ENCODE results near the gene CDR2L. TPM values are rescaled to one million over a fixed set of nuclear protein-coding genes. Genes with fewer than 3 reads are reported as not detected.

The CDR2L gene
- polyA plus RNA-seq, 3 donors: 0.05 TPM; not detected in 2

GRCh38 chr17:74961657-74962350 lies 25.6 kb upstream of the CDR2L start:
- Histone ChIP-seq H3K9ac (ENCODE audit: insufficient read depth, low read length, poor library complexity, severe bottlenecking) (no peak overlapping the region), H3K27me3 (ENCODE audit: control insufficient read depth in 2 of 2, insufficient read depth in 2 of 2, low read length in 2 of 2) (peaks cover 0 to 2% of the 10 kb centered on the region in 2 donors), H3K4me1 (ENCODE audit: control insufficient read depth in 1 of 2, insufficient read depth in 2 of 2, low read length in 2 of 2) (peaks cover 0 to 6% of the 10 kb centered on the region in 2 donors), H2AFZ (ENCODE audit: insufficient read depth, low read depth, low read length, poor library complexity, severe bottlenecking) (no peak overlapping the region), H4K20me1 (ENCODE audit: insufficient read depth, low read length) (no peaks in the 10 kb centered on the region), H3K79me2 (ENCODE audit: insufficient read depth, low read length) (no peaks in the 10 kb centered on the region), H3K36me3 (replicated peaks in 1 of 2; ENCODE audit: control insufficient read depth in 1 of 2, insufficient read depth in 2 of 2, low read length in 2 of 2) (no peaks in the 10 kb centered on the region), H3K4me3 (replicated peaks in 1 of 3; ENCODE audit: low read depth in 2 of 3, low read length in 3 of 3) (no peak overlapping the region), H3K4me2 (replicated peaks; ENCODE audit: extremely low read depth, low read length, poor library complexity, severe bottlenecking) (no peak overlapping the region), H3K9me3 (replicated peaks in 1 of 2; ENCODE audit: control insufficient read depth in 1 of 2, insufficient read depth in 1 of 2, low read length in 2 of 2) (peaks cover 0 to 2% of the 10 kb centered on the region in 2 donors), H3K27ac (ENCODE audit: low read depth in 1 of 2, low read length in 2 of 2) (no peak overlapping the region)
- peak overlapping the region in 1 of 7 donors; percentile 53 for H3K27ac Mint-ChIP-seq
- peaks cover 8 to 43% (median 11%) of the 10 kb centered on the region in 3 donors for H3K27me3 Mint-ChIP-seq (ENCODE audit: low read depth in 3 of 3)
- 55% methylated on average over 21 of the region's 23 CpGs for WGBS (ENCODE audit: insufficient coverage)
- peak; percentile 85 for TF ChIP-seq CTCF (IDR thresholded peaks at IDR 0.05)
- H3K4me3 Mint-ChIP-seq: no peak overlapping the region
- no peaks in the 10 kb centered on the region for H3K36me3 Mint-ChIP-seq
- H3K4me1 Mint-ChIP-seq: peaks cover 7% of the 10 kb centered on the region
- intact Hi-C loops (cut with micrococcal nuclease): loop anchor here (2.0 to 10.0 kb wide), 5 partner anchors 37 to 230 kb away; partner anchors contain the start of gene OTOP2 (in 1 of the 2)
- DNase-seq: peak; percentile 75 to 82 (median 77)
- peaks cover 0 to 2% (median 1%) of the 10 kb centered on the region in 7 donors for H3K9me3 Mint-ChIP-seq

- H3K4me1 Mint-ChIP-seq: peaks cover 7% of the 10 kb centered on the region
- no peak overlapping the region for H3K4me3 ChIP-seq (replicated peaks in 1 of 3; ENCODE audit: low read depth in 2 of 3, low read length in 3 of 3)
Observed at GRCh38 chr17:74962622-74963394, 24.6 kb upstream of the CDR2L start.

More at GRCh38 chr17:74962622-74963394, 24.6 kb upstream of the CDR2L start:
- Mint-ChIP-seq H3K4me3 (no peak overlapping the region), H3K9me3 (no peaks in the 10 kb centered on the region), H3K27ac (no peak overlapping the region), H3K27me3 (ENCODE audit: low read depth in 3 of 3) (peaks cover 8 to 41% (median 12%) of the 10 kb centered on the region in 3 donors), H3K36me3 (no peaks in the 10 kb centered on the region)
- Histone ChIP-seq H3K79me2 (ENCODE audit: insufficient read depth, low read length) (no peaks in the 10 kb centered on the region), H3K27me3 (ENCODE audit: control insufficient read depth in 2 of 2, insufficient read depth in 2 of 2, low read length in 2 of 2) (peaks cover 0 to 2% of the 10 kb centered on the region in 2 donors), H3K36me3 (replicated peaks in 1 of 2; ENCODE audit: control insufficient read depth in 1 of 2, insufficient read depth in 2 of 2, low read length in 2 of 2) (no peaks in the 10 kb centered on the region), H3K9ac (ENCODE audit: insufficient read depth, low read length, poor library complexity, severe bottlenecking) (no peak overlapping the region), H2AFZ (ENCODE audit: insufficient read depth, low read depth, low read length, poor library complexity, severe bottlenecking) (no peak overlapping the region), H3K27ac (ENCODE audit: low read depth in 1 of 2, low read length in 2 of 2) (no peak overlapping the region), H4K20me1 (ENCODE audit: insufficient read depth, low read length) (no peaks in the 10 kb centered on the region), H3K9me3 (replicated peaks in 1 of 2; ENCODE audit: control insufficient read depth in 1 of 2, insufficient read depth in 1 of 2, low read length in 2 of 2) (no peaks in the 10 kb centered on the region), H3K4me2 (replicated peaks; ENCODE audit: extremely low read depth, low read length, poor library complexity, severe bottlenecking) (no peak overlapping the region), H3K4me1 (ENCODE audit: control insufficient read depth in 1 of 2, insufficient read depth in 2 of 2, low read length in 2 of 2) (peaks cover 0 to 6% of the 10 kb centered on the region in 2 donors)
- WGBS (ENCODE audit: insufficient coverage): 92% methylated on average over 13 of the region's 18 CpGs
- no peak for DNase-seq
- no peak for TF ChIP-seq CTCF (IDR thresholded peaks at IDR 0.05)
- intact Hi-C loops (cut with micrococcal nuclease): loop anchor here (5.0 to 10.0 kb wide), 4 partner anchors 39 to 229 kb away; no protein-coding TSS in a partner anchor

All from CD14-positive monocyte (primary cell).